Glutamatergic neuron (in vitro differentiated cells): ENCODE measurements around the gene HOTAIR. TPM values are rescaled to one million over a fixed set of nuclear protein-coding genes. Genes with fewer than 3 reads are reported as not detected.

Experiments
- DNase-seq: peaks from one replicate; pipeline ENCODE4 v3.0.0; 2022
- H3K27ac Mint-ChIP-seq: one replicate; pipeline ENCODE4 v1.8.0; 2020; ENCODE audit warnings: mild to moderate bottlenecking, mixed read lengths, inconsistent platforms; ENCODE audit not compliant: unreplicated experiment
- H3K27me3 Mint-ChIP-seq: one replicate; pipeline ENCODE4 v1.8.0; 2020; ENCODE audit warnings: mild to moderate bottlenecking, moderate library complexity, mixed read lengths, inconsistent platforms; ENCODE audit not compliant: unreplicated experiment
- H3K36me3 Mint-ChIP-seq: one replicate; pipeline ENCODE4 v1.8.0; 2020; ENCODE audit warnings: mild to moderate bottlenecking, mixed read lengths, inconsistent platforms; ENCODE audit not compliant: unreplicated experiment
- H3K4me1 Mint-ChIP-seq: one replicate; pipeline ENCODE4 v1.8.0; 2020; ENCODE audit warnings: mild to moderate bottlenecking, low read depth, mixed read lengths, inconsistent platforms; ENCODE audit not compliant: unreplicated experiment
- H3K4me3 Mint-ChIP-seq: one replicate; pipeline ENCODE4 v1.8.0; 2020; ENCODE audit warnings: mild to moderate bottlenecking, mixed read lengths, inconsistent platforms; ENCODE audit not compliant: unreplicated experiment
- H3K9me3 Mint-ChIP-seq: one replicate; pipeline ENCODE4 v1.8.0; 2020; ENCODE audit warnings: mild to moderate bottlenecking, moderate library complexity, mixed read lengths, inconsistent platforms; ENCODE audit not compliant: unreplicated experiment
- CTCF ChIP-seq: fragments of 200-600 bp; sonication (generic); IDR thresholded peaks from one replicate; pipeline ENCODE4 v1.5.0; 2021; ENCODE audit not compliant: partially characterized antibody, unreplicated experiment
- total RNA-seq: library from RNA; stranded (reverse); fragmentation: NEBNext Ultra II Directional; extraction: Animal tissue kit (Norgen Biotek cat#: 25700); gene quantifications from one replicate; pipeline ENCODE4 v1.2.1, GENCODE V29; 2021; ENCODE audit not compliant: unreplicated experiment

HOTAIR gene
- total RNA-seq, 1 donor from 2014 or later = not detected

GRCh38 chr12:53980104-53980801 is 5.5 kb upstream of the HOTAIR start:
- no peak for TF ChIP-seq CTCF
- Mint-ChIP-seq H3K4me3 (no peak overlapping the region), H3K36me3 (no peaks in the 10 kb centered on the region), H3K27ac (no peak overlapping the region), H3K27me3 (peaks cover 54% of the 10 kb centered on the region), H3K4me1 (no peaks in the 10 kb centered on the region), H3K9me3 (peaks cover 12% of the 10 kb centered on the region)
- no peak for DNase-seq

GRCh38 chr12:53978477-53979356 is 4.0 kb upstream of the HOTAIR start:
- DNase-seq = no peak
- peaks cover 50% of the 10 kb centered on the region for H3K27me3 Mint-ChIP-seq
- H3K4me1 Mint-ChIP-seq = no peaks in the 10 kb centered on the region
- no peak overlapping the region for H3K4me3 Mint-ChIP-seq
- H3K9me3 Mint-ChIP-seq = peaks cover 11% of the 10 kb centered on the region
- no peak overlapping the region for H3K27ac Mint-ChIP-seq
- H3K36me3 Mint-ChIP-seq = no peaks in the 10 kb centered on the region
- no peak for TF ChIP-seq CTCF

GRCh38 chr12:53977596-53978445 is 3.1 kb upstream of the HOTAIR start:
- no peak overlapping the region for H3K27ac Mint-ChIP-seq
- no peaks in the 10 kb centered on the region for H3K36me3 Mint-ChIP-seq
- H3K9me3 Mint-ChIP-seq = peaks cover 9% of the 10 kb centered on the region
- H3K4me1 Mint-ChIP-seq = no peaks in the 10 kb centered on the region
- peaks cover 47% of the 10 kb centered on the region for H3K27me3 Mint-ChIP-seq
- no peak for TF ChIP-seq CTCF
- no peak for DNase-seq
- H3K4me3 Mint-ChIP-seq = no peak overlapping the region

GRCh38 chr12:53976823-53977595 is 2.3 kb upstream of the HOTAIR start:
- TF ChIP-seq CTCF = no peak
- no peak overlapping the region for H3K27ac Mint-ChIP-seq
- no peaks in the 10 kb centered on the region for H3K36me3 Mint-ChIP-seq
- no peaks in the 10 kb centered on the region for H3K4me1 Mint-ChIP-seq
- no peak overlapping the region for H3K4me3 Mint-ChIP-seq
- peaks cover 9% of the 10 kb centered on the region for H3K9me3 Mint-ChIP-seq
- no peak for DNase-seq
- peaks cover 52% of the 10 kb centered on the region for H3K27me3 Mint-ChIP-seq
